GM12873 (cell line): Measurements from ENCODE around the gene NRCAM.

Experiments used
- CTCF ChIP-seq: IDR thresholded peaks from 2 replicates; pipeline ENCODE4 v1.5.1; 2012; ENCODE audit warnings: low read depth, mild to moderate bottlenecking, moderate library complexity, low read length, control low read depth; ENCODE audit not compliant: insufficient read depth; ENCODE audit errors: missing control alignments

The NRCAM gene

GRCh38 chr7:108165723-108166122 lies 290.5 kb downstream of the NRCAM start:
- no peak for TF ChIP-seq CTCF

- no peak for TF ChIP-seq CTCF
These were observed 291.3 kb downstream of the NRCAM start for GRCh38 chr7:108164946-108165345.

GRCh38 chr7:108164342-108164741 lies 291.9 kb downstream of the NRCAM start:
- no peak for TF ChIP-seq CTCF

- no peak for TF ChIP-seq CTCF
These were observed 297.5 kb downstream of the NRCAM start for GRCh38 chr7:108158776-108159175.

GRCh38 chr7:108157606-108158335 lies 298.5 kb downstream of the NRCAM start:
- no peak for TF ChIP-seq CTCF

- no peak for TF ChIP-seq CTCF
These were observed 299.2 kb downstream of the NRCAM start for GRCh38 chr7:108156897-108157605.

GRCh38 chr7:108152198-108152597 lies 304.0 kb downstream of the NRCAM start:
- TF ChIP-seq CTCF = no peak
